A673 (cell line): Measurements from ENCODE around the gene OSBPL6.

Source experiments
- CTCF ChIP-seq: fragments of 300-800, 200-600 bp; sonication (generic); conservative IDR thresholded peaks from 2 replicates; pipeline ENCODE4 v1.5.1; 2017; ENCODE audit warnings: low read depth, mild to moderate bottlenecking, antibody characterized with exemption, low read length, moderate library complexity, mixed read lengths
- EZH2 ChIP-seq: fragments of 200-600 bp; sonication (generic); IDR thresholded peaks from 2 replicates; pipeline ENCODE4 v1.6.1; 2017; ENCODE audit warnings: borderline replicate concordance, low read depth, mild to moderate bottlenecking, mixed read lengths, antibody characterized with exemption, low read length; ENCODE audit not compliant: poor library complexity, severe bottlenecking

- no peak for TF ChIP-seq CTCF
- TF ChIP-seq EZH2: no peak
Observed at GRCh38 chr2:178418426-178418825, 224.1 kb downstream of the OSBPL6 start.
